ENCODE data around the gene SERPINH1.

- TF ChIP-seq CTCF (IDR thresholded peaks at IDR 0.05; ENCODE audit: extremely low read depth in 1 of 2, insufficient read depth in 1 of 2, low read depth in 1 of 2, low read length in 2 of 2), result no peak
- TF ChIP-seq FOS (IDR thresholded peaks at IDR 0.05; ENCODE audit: borderline replicate concordance, insufficient read depth, low read length), result no peak
- no peak for TF ChIP-seq MYC (IDR thresholded peaks at IDR 0.05; ENCODE audit: low read depth, low read length)
- no peak for TF ChIP-seq POLR2AphosphoS5 (IDR thresholded peaks at IDR 0.05; ENCODE audit: insufficient read depth, low read depth, low read length)
- TF ChIP-seq POLR2A (IDR thresholded peaks at IDR 0.05; ENCODE audit: low read depth, low read length), result no peak
- no peak for TF ChIP-seq JUN (IDR thresholded peaks at IDR 0.05; ENCODE audit: borderline replicate concordance, insufficient read depth, insufficient read length, low read depth)
Observed at GRCh38 chr11:75543806-75544205, 18.2 kb upstream of the SERPINH1 start.
